GM19468 (cell line): ENCODE results near the gene ARHGAP5.

Experiments used
- ATAC-seq: cut with Tn5 transposase; IDR thresholded peaks from one replicate; pipeline ENCODE4 v1.9.1; 2021; ENCODE audit warnings: mild to moderate bottlenecking, moderate library complexity, moderate number of reproducible peaks; ENCODE audit not compliant: unreplicated experiment; ENCODE audit errors: extremely low read depth

Gene ARHGAP5, protein sequence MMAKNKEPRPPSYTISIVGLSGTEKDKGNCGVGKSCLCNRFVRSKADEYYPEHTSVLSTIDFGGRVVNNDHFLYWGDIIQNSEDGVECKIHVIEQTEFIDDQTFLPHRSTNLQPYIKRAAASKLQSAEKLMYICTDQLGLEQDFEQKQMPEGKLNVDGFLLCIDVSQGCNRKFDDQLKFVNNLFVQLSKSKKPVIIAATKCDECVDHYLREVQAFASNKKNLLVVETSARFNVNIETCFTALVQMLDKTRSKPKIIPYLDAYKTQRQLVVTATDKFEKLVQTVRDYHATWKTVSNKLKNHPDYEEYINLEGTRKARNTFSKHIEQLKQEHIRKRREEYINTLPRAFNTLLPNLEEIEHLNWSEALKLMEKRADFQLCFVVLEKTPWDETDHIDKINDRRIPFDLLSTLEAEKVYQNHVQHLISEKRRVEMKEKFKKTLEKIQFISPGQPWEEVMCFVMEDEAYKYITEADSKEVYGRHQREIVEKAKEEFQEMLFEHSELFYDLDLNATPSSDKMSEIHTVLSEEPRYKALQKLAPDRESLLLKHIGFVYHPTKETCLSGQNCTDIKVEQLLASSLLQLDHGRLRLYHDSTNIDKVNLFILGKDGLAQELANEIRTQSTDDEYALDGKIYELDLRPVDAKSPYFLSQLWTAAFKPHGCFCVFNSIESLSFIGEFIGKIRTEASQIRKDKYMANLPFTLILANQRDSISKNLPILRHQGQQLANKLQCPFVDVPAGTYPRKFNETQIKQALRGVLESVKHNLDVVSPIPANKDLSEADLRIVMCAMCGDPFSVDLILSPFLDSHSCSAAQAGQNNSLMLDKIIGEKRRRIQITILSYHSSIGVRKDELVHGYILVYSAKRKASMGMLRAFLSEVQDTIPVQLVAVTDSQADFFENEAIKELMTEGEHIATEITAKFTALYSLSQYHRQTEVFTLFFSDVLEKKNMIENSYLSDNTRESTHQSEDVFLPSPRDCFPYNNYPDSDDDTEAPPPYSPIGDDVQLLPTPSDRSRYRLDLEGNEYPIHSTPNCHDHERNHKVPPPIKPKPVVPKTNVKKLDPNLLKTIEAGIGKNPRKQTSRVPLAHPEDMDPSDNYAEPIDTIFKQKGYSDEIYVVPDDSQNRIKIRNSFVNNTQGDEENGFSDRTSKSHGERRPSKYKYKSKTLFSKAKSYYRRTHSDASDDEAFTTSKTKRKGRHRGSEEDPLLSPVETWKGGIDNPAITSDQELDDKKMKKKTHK (N-terminal part only)

DNA sequence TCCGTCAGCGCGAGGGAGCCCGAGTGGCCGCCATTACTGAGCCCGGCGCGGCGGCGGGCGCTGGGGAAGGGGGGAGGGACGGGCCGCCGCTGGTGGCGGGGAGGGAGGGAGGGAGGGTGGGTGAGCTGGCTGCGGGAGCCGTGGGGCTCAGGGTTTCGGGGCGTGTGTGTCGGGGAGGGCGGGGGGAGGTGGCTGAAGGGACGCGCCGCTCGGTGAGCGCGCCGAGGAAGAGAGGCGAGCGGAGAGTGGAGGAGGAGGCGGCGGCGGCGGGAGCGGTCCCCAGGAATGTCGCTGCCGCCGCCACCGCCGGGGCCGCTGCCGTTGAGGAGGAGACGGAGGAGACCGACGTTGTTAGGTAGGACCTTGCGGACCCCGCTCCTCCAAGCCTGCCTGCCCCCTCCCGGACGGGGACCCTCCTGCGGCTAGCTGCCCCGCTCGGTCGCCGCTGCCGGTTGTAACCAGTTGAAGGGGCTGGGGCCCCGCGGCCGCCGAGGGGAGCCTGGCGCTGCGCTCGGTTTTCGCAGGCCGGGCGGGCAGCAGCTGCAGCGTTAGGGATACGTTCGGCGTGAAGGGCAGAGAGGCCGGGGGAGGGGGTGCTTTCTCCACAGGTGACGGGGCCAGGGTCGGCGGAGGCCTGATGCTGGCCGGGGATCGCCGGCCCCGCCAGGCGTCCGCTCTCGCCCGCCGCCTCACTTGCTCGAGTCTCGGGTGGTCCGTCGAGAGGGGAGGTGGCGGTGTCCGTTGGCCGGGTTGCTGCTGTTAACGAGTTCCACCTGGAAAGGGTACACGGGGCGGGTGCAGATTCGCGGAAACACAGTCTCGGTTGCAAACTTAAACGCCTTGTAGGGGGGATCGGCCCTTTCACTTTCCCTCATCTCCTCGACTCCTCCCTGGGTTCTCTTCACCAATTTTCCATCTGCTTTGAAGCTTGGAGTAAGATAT lies at the start of gene ARHGAP5:
TSS of gene ARHGAP5 (plus strand) at position 224 of the 942 bp plus-strand sequence. CDS start 13,366 bp downstream, outside the sequence.
- no peak for ATAC-seq

DNA sequence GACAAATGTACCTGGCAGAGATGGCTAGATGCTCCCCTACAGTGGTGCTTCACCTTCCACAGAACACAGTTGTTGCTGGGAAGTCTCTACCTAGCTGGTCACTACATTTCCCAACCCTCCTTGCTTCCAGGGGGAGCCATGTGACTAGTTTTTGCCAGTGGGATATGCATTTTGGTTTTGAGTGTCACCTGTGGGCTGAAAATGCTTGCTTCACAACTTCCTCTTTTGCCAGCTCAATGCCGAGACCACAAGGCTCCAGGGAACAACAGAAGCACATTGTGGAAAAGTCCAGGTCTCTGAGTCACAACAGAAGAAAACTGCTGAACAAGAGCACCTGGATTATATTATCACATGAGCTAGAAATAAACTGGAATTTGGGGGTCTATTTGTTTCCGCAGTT lies 48.5 kb upstream of the ARHGAP5 start:
- no peak for ATAC-seq

DNA sequence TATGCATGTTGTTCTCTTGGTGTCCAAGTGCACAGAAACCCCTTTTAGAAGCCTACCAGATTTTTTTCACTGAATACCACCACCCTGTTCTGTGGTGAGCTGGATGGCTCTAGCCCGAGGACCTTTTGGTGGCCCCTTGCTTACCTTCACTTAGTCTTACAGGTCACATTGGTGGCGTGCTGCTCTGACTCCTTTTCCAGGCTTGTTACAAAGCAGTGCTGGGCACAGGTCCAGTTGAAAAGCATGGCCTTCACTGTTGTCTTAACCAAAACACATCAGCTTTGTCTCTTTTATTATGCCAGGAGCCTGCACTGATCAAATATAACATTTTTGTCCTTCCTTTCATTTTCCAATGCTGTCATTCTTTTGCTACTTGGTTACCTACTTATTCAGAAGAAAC lies 43.6 kb upstream of the ARHGAP5 start:
- no peak for ATAC-seq

DNA sequence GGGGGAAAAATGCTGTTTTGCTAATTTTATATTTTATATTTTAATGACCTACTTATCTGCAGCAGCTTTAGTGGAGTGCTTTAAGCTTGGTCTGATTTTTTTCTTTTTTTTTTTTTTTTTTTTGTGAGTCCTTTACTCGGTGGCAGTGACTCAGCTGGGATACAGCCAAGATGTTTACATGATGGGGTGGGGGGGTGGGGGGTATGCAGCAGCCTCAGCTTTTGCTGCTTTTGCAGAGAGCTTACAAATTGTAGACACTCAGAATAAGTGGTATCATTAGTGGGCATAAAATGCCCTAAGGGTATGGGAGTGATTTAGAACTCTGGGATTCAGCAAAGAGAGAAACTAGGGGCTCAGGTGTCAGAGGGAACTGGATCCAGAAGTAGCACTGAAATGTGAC lies 38.2 kb upstream of the ARHGAP5 start:
- no peak for ATAC-seq

DNA sequence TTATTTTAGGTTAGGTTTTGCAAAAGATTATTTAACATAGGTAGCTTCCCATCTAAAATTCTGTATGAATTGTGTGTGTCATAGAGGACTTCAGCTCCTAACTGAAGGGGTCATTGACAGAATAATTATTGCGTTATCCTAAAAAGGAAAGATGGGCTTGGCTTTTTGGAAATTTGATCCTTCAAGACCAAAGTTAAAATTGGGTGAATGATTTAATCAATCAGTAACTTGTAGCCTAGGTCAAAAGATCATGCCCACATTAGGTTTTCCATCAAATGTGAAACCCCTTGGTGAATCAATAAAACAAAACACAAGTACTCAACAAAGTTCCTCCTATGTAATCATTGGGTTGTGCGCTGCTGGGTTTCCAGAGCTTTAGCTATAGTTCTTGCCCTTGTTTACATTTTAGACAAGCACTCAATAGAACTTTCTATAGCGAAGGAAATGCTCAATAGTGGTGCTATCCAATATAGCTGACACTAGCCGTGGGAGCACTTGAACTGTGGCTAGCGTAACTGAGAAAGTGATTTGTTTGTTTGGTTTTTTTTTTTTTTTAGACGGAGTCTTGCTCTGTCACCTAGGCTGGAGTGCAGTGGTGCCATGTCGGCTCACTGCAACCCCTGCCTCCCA lies 37.6 kb upstream of the ARHGAP5 start:
- no peak for ATAC-seq

DNA sequence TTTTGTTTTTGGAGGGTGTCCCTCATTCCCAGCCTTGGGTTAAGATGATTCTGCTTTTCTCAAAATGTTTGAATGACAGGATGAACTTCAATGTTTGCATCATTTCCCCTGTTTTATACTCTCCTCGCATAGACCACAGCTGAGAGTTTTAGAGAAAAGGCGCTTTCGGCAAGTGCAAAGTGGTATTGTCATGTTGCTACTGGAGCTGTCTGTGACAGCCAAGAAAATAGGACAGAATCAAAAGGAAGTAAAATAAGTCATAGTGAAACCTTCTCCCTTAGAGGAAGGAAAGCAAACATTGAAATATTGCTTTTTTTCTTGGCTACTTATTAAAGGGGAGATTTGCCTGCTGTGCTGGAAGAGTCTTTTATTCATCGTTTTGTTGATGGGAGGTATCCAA lies 33.5 kb upstream of the ARHGAP5 start:
- ATAC-seq = no peak

DNA sequence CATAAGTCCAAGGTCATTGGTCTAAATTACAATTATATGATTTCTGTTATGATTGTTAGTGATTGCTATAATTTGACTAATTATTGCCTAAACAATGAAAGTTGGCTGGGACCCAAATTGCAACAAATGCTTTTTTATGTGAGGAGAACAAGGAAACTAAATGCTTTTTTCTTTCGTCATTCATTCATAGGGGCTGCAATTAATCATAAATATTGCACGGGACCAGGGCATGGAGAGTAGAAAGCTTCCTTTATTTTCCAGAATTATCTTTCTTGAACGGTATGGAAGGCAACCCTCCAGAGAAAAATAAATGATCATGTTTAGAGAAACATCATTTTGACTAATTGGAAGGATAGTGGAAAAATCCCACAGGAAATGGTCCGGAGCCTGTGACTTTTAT lies 32.6 kb upstream of the ARHGAP5 start:
- no peak for ATAC-seq

DNA sequence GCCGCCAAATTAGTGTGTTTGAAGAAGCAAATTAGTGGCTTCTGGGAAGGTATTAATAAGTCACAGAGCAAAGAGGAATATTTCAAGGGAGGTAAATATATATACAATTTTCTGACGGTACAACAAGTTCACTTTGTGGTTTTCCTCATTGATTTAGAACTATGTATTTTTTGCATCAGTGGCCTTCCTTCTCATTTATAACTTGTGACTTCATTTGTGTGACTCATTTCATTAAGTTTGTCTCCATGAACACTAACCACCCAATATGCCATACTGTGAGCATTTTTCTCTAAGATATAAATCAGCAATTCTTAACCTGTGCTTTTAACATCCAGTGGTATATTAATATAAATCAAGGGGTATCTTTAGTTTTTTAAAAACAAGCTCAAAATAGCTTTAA lies 29.3 kb upstream of the ARHGAP5 start:
- ATAC-seq = no peak

DNA sequence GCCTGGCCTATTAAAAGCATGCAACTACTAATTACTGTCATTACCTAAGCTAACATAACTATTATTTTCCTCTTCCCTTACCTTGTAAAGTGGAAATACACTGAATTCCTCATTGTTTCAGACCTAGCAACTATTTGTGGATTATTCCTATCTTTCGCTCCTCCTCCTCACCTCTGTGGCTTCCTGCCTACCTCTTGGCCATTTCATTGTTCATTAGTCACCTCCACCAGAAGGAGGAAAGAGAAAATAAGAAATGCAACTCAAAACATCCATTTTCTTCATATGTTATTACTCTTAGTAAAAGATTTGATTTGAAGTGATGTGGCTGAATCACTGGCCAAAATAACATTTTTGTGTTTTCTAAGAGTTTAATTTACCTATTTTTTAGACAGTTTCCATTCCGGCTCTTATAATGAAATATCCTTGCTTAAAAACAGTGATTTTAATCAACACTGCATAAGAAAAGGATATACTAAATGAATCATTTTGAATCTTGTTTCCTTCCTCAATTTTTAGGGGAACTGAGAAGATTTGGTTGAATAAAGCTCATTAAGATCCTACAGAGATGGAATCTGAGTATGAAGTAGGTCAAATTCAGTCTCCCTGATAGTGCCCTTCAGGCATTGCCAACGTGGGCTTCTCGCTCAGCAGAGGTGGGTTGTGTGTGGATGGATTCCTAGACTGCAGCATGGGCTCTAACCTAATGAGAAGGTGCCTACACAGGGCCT lies 27.6 kb upstream of the ARHGAP5 start:
- ATAC-seq = no peak

DNA sequence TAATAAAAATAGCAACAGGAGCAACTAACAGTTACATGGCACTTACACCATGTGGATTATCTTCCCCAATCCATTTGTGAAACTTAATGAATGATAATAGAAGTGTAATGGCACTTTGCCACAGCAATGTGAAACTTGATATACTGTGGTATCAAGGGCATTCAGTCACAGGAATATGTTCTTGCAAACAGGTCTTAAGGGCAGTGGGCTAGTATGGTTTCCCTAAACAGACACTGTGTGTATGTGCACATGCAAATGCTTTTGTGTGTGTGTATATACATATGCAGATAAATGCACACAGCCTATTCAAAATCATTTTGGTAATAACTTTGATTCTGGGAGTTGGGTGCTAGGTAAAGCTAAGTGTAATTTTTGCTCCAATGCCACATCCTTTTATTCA lies 26.2 kb upstream of the ARHGAP5 start:
- ATAC-seq = no peak

DNA sequence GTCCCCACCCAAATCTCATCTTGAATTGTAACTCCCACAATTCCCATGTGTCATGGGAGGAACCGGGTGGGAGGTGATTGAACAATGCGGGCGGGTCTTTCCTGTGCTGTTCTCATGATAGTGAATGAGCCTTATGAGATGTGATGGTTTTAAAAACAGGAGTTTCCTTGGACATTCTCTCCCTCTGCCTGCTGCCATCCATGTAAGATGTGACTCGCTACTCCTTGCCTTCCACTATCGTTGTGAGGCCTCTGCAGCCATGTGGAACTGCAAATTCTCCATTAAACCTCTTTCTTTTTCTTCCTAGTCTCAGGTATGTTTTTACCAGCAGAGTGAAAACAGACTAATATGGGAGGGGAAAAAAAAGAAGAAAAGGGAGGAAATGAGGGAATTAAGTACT lies 22.6 kb upstream of the ARHGAP5 start:
- no peak for ATAC-seq

DNA sequence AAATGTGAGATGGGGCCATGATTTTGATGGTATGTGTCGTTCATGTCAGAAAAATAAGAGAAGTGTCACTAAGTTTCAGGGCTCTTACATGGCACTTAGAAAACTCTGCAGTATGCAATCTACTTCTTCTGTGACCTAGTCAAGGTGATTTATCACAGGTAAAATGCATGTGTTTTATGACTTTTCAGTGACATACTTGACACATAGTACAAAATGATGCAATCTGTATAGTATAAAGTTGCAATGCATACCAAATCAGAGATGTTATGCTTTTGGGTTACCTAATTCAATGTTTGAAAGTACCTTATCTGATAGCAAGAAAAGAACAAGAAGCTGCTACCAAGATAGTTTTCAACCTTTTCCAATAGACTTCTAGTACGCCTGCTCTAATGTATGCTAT lies 21.9 kb upstream of the ARHGAP5 start:
- ATAC-seq = no peak

DNA sequence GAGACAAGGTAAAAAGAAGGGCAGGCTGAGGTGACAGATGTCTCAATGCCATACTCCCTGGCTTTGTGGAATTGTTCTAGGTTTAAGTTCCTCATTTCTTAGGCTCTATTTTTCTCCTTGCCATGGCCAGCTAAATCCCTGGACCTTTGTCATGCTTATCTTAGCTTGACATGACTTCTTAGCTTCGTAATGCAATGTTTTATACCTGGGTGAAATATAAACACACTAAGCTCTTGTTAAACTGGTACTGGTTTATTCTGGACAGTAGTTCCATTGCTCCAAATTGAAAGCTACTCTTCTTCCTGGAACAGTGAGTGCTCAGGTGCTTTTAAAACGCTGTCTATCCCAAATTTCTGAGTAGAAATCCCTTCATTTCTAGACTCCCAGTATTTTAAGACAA lies 17.4 kb upstream of the ARHGAP5 start:
- no peak for ATAC-seq

DNA sequence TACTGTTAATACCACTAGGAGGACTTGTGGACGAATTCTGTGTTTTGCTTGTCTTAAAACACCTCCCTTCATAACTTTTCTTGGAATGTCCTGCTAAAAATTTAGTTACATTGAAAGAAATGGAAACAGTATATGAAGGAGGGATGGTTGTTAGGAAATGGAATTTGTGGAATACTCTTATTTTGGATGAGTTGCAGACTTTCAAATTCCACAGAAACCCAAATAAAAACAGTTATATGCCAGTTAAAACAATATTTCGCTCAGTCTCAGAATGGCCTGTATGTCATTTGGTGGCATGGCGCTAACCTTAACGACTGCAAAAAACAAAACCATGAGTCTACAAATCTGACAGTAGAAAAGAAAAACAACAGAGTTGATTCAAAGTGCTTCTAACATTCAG lies 12.2 kb upstream of the ARHGAP5 start:
- ATAC-seq = no peak

DNA sequence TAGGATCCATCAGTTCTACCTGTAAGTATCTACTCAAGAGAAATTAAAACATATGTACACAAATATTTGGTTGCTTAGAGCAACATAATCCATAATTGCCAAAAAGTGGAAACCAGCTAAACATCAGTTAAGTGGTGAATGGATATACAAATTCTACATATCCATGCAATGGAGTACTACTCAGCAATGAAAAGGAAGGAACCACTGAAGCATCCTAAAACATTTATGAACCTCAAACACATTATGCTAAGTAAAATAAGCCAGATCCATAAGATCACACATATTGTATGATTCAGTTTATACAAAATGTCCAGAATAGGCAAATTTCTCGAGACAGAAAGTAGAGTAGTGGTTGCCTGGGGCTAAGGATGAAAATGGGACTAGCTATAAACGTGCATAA lies 8.4 kb upstream of the ARHGAP5 start:
- no peak for ATAC-seq

DNA sequence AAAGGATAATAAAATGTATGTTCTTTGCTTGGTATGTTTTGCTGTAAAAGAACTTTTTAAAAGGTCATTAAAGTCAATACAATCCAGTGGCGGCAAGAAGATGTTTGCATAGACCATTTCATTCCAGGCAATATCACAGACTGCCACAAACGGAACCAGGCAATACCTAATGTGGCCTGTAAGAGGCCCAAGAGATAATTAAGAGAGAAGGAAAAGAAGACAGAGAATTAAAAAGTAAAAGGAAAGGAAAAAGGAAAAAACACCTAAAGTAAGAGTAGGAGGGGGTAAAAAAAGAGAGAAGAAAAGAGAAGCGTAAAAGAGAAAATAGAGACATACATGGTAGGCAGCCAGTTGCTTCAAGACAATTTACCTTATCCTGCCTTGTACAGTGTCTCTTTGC lies 6.8 kb upstream of the ARHGAP5 start:
- ATAC-seq = no peak

DNA sequence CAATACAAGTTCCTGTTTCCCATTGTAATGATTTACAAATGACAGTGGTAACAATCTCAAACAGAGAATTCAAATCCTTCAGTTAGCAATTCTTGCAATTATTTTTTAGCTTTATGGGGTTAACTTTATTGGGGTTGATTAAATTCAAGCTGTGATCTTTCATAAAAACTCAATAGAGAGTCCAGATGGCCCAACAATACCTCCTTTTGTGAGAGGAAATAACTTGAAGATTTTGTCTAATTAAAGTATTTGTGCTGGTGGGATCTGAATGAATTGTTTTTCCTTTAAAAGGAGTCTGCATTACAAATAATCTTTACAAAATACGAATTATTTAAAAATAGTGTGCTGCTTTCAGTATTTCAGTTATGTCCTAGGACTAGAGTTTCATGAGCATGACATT lies 4.4 kb upstream of the ARHGAP5 start:
- ATAC-seq = no peak

DNA sequence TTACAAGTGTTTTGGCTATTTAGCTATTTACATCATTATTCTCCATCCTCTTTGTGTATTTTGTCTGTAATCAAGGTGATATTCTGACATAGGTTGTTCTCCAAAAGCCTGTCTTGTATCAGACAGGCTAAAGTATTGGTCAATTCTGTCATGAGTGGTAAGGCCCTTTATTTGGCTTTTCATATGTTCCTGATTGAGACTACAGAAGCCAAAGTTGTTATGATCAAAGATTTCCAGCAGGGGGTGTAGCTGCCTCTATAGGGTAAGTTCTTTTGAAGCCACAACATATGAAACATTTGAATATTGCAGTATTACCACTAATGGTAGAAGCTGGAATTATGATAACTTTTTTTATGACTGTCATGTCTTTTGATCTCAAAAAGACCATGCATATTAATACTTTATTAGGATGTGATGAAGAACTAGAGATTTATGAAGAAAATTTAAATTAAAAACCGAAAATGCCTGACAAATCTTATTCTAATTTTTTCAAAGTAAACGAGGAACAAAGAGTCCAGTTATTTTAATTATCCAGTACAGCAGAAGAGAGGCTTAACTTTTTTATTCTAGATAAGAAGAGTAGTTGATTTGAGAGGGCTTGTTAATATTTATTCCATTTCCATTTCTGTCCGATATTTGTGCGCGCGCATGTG lies 3.4 kb upstream of the ARHGAP5 start:
- no peak for ATAC-seq
